HCT116 (cell line): ENCODE results near the gene FNDC3B. TPM values are rescaled to one million over a fixed set of nuclear protein-coding genes. Genes with fewer than 3 reads are reported as not detected.

Experiments
- ATAC-seq: fragments of 200-7000 bp; cut with Tn5 transposase; 2 replicates; pipeline ENCODE4 v1.9.1; 2020; ENCODE audit warnings: mild to moderate bottlenecking, moderate library complexity
- BruUV-seq: library from RNA; stranded (reverse); fragments of 400-500 nt; replicated peaks from 2 replicates; lab custom pipeline; 2021; lab: Mats Ljungman, UMichigan
- CTCF ChIA-PET: fragments of 300-600 bp; sonication (Branson Sonifier 250); formaldehyde crosslinking; loops from one replicate; lab custom pipeline; 2021; ENCODE audit warnings: antibody characterized with exemption; lab: Charles Lee
- POLR2A ChIA-PET: fragments of 300-600, 350-600 bp; sonication (Branson Sonifier 250); formaldehyde crosslinking; loops from one replicate; lab custom pipeline; 2021; ENCODE audit warnings: antibody characterized with exemption; lab: Charles Lee
- RAD21 ChIA-PET, 2 experiments: fragments of 300-600 bp; sonication (Branson Sonifier 250); formaldehyde crosslinking; loops; one replicate each; lab custom pipeline; 2023; ENCODE audit warnings: low total read pairs in 2 of 2; ENCODE audit not compliant: uncharacterized antibody in 2 of 2, unreplicated experiment in 2 of 2, low non-redundant PET in 1 of 2; lab: Charles Lee
- DNase-seq: peaks from one replicate; pipeline ENCODE4 v3.0.0-alpha.2; 2010; ENCODE audit warnings: low read depth, low spot score
- H2AFZ ChIP-seq: fragments of 200-600 bp; shearing (Covaris generic), sonication (generic); 2 replicates; pipeline ENCODE4 v1.6.1; 2017; ENCODE audit warnings: low read depth, mixed run types, mixed read lengths, antibody characterized with exemption, low read length; ENCODE audit not compliant: poor library complexity, severe bottlenecking
- H3K27ac ChIP-seq: 2 replicates; pipeline ENCODE4 v1.5.1; 2012; ENCODE audit warnings: low read depth, low read length
- H3K27me3 ChIP-seq: fragments of 200-600 bp; sonication (generic); 2 replicates; pipeline ENCODE4 v1.6.1; 2016; ENCODE audit warnings: mixed run types, low read length, mixed read lengths; ENCODE audit not compliant: insufficient read depth
- H3K36me3 ChIP-seq, 2 experiments: fragments of 200-500 bp in 1 of 2; fragments of 200-600 bp in 1 of 2; sonication (Bioruptor generic) in 1 of 2; sonication (generic) in 1 of 2; 2 replicates each; pipeline versions ENCODE4 v1.5.1 to v1.6.1; 2014 to 2016; ENCODE audit warnings: low read length in 2 of 2, inconsistent platforms in 1 of 2, mixed read lengths in 1 of 2, mixed run types in 1 of 2; ENCODE audit not compliant: insufficient read depth in 2 of 2, control insufficient read depth in 1 of 2
- H3K4me1 ChIP-seq, 2 experiments: fragments of 200-600 bp in 1 of 2; sonication (generic) in 1 of 2; 2 replicates each; pipeline versions ENCODE4 v1.5.1 to v1.6.1; 2012 to 2017; ENCODE audit warnings: low read length in 2 of 2, inconsistent platforms in 1 of 2, mild to moderate bottlenecking in 1 of 2, mixed read lengths in 1 of 2, mixed run types in 1 of 2, moderate library complexity in 1 of 2; ENCODE audit not compliant: insufficient read depth in 2 of 2, control insufficient read depth in 1 of 2
- H3K4me2 ChIP-seq: fragments of 200-600 bp; sonication (generic); 2 replicates; pipeline ENCODE4 v1.6.1; 2017; ENCODE audit warnings: mixed run types, low read length, mixed read lengths
- H3K4me3 ChIP-seq, 2 experiments: fragments of 200-600 bp in 1 of 2; sonication (generic) in 1 of 2; replicated peaks in 1 of 2; 2 replicates each; pipeline ENCODE4 v1.5.1; 2011 to 2016; ENCODE audit warnings: low read length in 2 of 2, control low read depth in 1 of 2, low read depth in 1 of 2, mild to moderate bottlenecking in 1 of 2, mixed read lengths in 1 of 2, mixed run types in 1 of 2
- H3K79me2 ChIP-seq: fragments of 200-600 bp; sonication (generic); 2 replicates; pipeline ENCODE4 v1.6.1; 2017; ENCODE audit warnings: mild to moderate bottlenecking, mixed run types, low read length, moderate library complexity, mixed read lengths; ENCODE audit not compliant: insufficient read depth
- H3K9ac ChIP-seq: fragments of 200-600 bp; sonication (generic); 2 replicates; pipeline ENCODE4 v1.6.1; 2016; ENCODE audit warnings: low read length, mixed read lengths
- H3K9me2 ChIP-seq: fragments of 200-600 bp; sonication (generic), shearing (Covaris generic); 2 replicates; pipeline ENCODE4 v1.6.1; 2017; ENCODE audit warnings: mixed run types, mild to moderate bottlenecking, moderate library complexity; ENCODE audit not compliant: insufficient read depth
- H3K9me3 ChIP-seq, 2 experiments: fragments of 200-500 bp in 1 of 2; fragments of 200-600 bp in 1 of 2; sonication (Bioruptor generic) in 1 of 2; sonication (generic) in 1 of 2; 2 replicates each; pipeline ENCODE4 v1.6.1; 2014 to 2017; ENCODE audit warnings: low read length in 2 of 2, mixed read lengths in 2 of 2, inconsistent platforms in 1 of 2, low read depth in 1 of 2, mild to moderate bottlenecking in 1 of 2, mixed run types in 1 of 2, moderate library complexity in 1 of 2; ENCODE audit not compliant: control insufficient read depth in 1 of 2, insufficient read depth in 1 of 2
- H4K20me1 ChIP-seq: fragments of 200-600 bp; sonication (generic), shearing (Covaris generic); 2 replicates; pipeline ENCODE4 v1.6.1; 2017; ENCODE audit warnings: mixed run types, mild to moderate bottlenecking, moderate library complexity; ENCODE audit not compliant: insufficient read depth
- ATF3 ChIP-seq: IDR thresholded peaks from 2 replicates; pipeline ENCODE4 v1.6.1; 2012
- CEBPB ChIP-seq: IDR thresholded peaks from 2 replicates; pipeline ENCODE4 v1.6.1; 2012; ENCODE audit warnings: low read depth
- CTCF ChIP-seq, 3 experiments: fragments of 200-600 bp in 1 of 3; sonication (generic) in 1 of 3; IDR thresholded peaks in 2 of 3; conservative IDR thresholded peaks in 1 of 3; 2 replicates each; pipeline ENCODE4 v1.5.1; 2012 to 2017; ENCODE audit warnings: low read depth in 2 of 3, low read length in 2 of 3, antibody characterized with exemption in 1 of 3, borderline replicate concordance in 1 of 3, control low read depth in 1 of 3, mild to moderate bottlenecking in 1 of 3, mixed read lengths in 1 of 3, mixed run types in 1 of 3, moderate library complexity in 1 of 3; ENCODE audit not compliant: insufficient read depth in 1 of 3
- EZH2 ChIP-seq: fragments of 200-600 bp; sonication (generic); IDR thresholded peaks from 2 replicates; pipeline ENCODE4 v1.6.1; 2017; ENCODE audit warnings: antibody characterized with exemption, mixed run types
- EZH2phosphoT487 ChIP-seq: fragments of 200-600 bp; IDR thresholded peaks from 2 replicates; pipeline ENCODE4 v1.6.1; 2018; ENCODE audit warnings: antibody characterized with exemption, borderline replicate concordance
- JUND ChIP-seq: IDR thresholded peaks from 2 replicates; pipeline ENCODE4 v1.6.1; 2012
- MAX ChIP-seq: IDR thresholded peaks from 2 replicates; pipeline ENCODE4 v1.6.1; 2012
- POLR2A ChIP-seq: IDR thresholded peaks from 2 replicates; pipeline ENCODE4 v1.7.0; 2011; ENCODE audit warnings: borderline replicate concordance; ENCODE audit not compliant: insufficient read depth, insufficient read length; ENCODE audit errors: extremely low read depth
- POLR2AphosphoS5 ChIP-seq: IDR thresholded peaks from 2 replicates; pipeline ENCODE4 v1.6.1; 2011; ENCODE audit warnings: mild to moderate bottlenecking, low read depth, low read length, moderate library complexity
- RAD21 ChIP-seq: IDR thresholded peaks from 2 replicates; pipeline ENCODE4 v1.6.1; 2012; ENCODE audit warnings: low read depth, mild to moderate bottlenecking
- REST ChIP-seq: IDR thresholded peaks from 2 replicates; pipeline ENCODE4 v1.6.1; 2012; ENCODE audit warnings: low read depth
- SIN3A ChIP-seq: IDR thresholded peaks from 2 replicates; pipeline ENCODE4 v1.6.1; 2012; ENCODE audit warnings: low read depth
- SP1 ChIP-seq: IDR thresholded peaks from 2 replicates; pipeline ENCODE4 v1.6.1; 2012; ENCODE audit warnings: low read depth
- SRF ChIP-seq: IDR thresholded peaks from 2 replicates; pipeline ENCODE4 v1.6.1; 2012; ENCODE audit warnings: low read depth
- YY1 ChIP-seq: IDR thresholded peaks from 2 replicates; pipeline ENCODE4 v1.6.1; 2011; ENCODE audit warnings: low read length, low read depth, moderate library complexity, mild to moderate bottlenecking; ENCODE audit not compliant: insufficient replicate concordance; ENCODE audit errors: extremely low read depth
- ZBTB33 ChIP-seq: IDR thresholded peaks from 2 replicates; pipeline ENCODE4 v1.6.1; 2011; ENCODE audit warnings: mild to moderate bottlenecking, low read length, moderate library complexity; ENCODE audit not compliant: insufficient replicate concordance; ENCODE audit errors: extremely low read depth
- ZFX ChIP-seq: fragments of 450-650 bp; IDR thresholded peaks from 2 replicates; pipeline ENCODE4 v1.6.1; 2017
- ZNF274 ChIP-seq: fragments of 200-500 bp; sonication (Bioruptor generic); IDR thresholded peaks from 2 replicates; pipeline ENCODE4 v1.6.1; 2014; ENCODE audit warnings: mild to moderate bottlenecking, low read depth, low read length, inconsistent platforms
- intact Hi-C: fragments of 100-400 bp; cut with micrococcal nuclease; formaldehyde crosslinking; loops from 2 replicates; pipeline ENCODE4 v1.10.0; 2022
- total RNA-seq: library from RNA; stranded (reverse); gene quantifications from one replicate; pipeline ENCODE4 v1.2.1, GENCODE V29; 2021; ENCODE audit not compliant: unreplicated experiment

FNDC3B gene
- total RNA-seq, 1 experiment from 2014 or later, result 45.7 TPM

GRCh38 chr3:172372895-172373294, 333.5 kb downstream of the FNDC3B start:
- no TSS peak for BruUV-seq
- CTCF ChIA-PET, result no interaction called here
- ATAC-seq (no peak), DNase-seq (no peak)
- Histone ChIP-seq H4K20me1 (no peaks in the 10 kb centered on the region), H3K27me3 (no peaks in the 10 kb centered on the region), H3K4me2 (no peak overlapping the region), H2AFZ (no peak overlapping the region), H3K9me2 (no peaks in the 10 kb centered on the region), H3K4me1 (no peaks in the 10 kb centered on the region), H3K9ac (no peak overlapping the region), H3K36me3 (no peaks in the 10 kb centered on the region), H3K79me2 (no peaks in the 10 kb centered on the region), H3K4me3 (no peak overlapping the region), H3K27ac (no peak overlapping the region), H3K9me3 (no peaks in the 10 kb centered on the region)
- intact Hi-C loops, result no loop called here
- POLR2A ChIA-PET, result no interaction called here
- no peak for TF ChIP-seq ZFX
- no peak for TF ChIP-seq MAX
- no peak for TF ChIP-seq YY1
- TF ChIP-seq EZH2phosphoT487, result no peak
- no peak for TF ChIP-seq POLR2AphosphoS5
- TF ChIP-seq JUND, result no peak
- TF ChIP-seq SIN3A, result no peak
- no peak for TF ChIP-seq ZBTB33
- no peak for TF ChIP-seq REST
- no peak for TF ChIP-seq CEBPB
- no peak for TF ChIP-seq ATF3
- no peak for TF ChIP-seq POLR2A
- TF ChIP-seq SP1, result no peak
- no peak for TF ChIP-seq EZH2
- TF ChIP-seq CTCF (IDR thresholded peaks at IDR 0.05 in 2 of 3, conservative IDR thresholded peaks at IDR 0.05 in 1 of 3; ENCODE audit: borderline replicate concordance in 1 of 3, insufficient read depth in 1 of 3, low read depth in 2 of 3, low read length in 2 of 3), result no peak
- TF ChIP-seq RAD21, result no peak
- TF ChIP-seq ZNF274, result no peak
- no peak for TF ChIP-seq SRF
- RAD21 ChIA-PET, result no interaction called here
